Epidermal melanocyte (primary cell): Measurements from ENCODE around the gene RAB31.

Experiments used
- DNase-seq: peaks from one replicate; pipeline ENCODE4 v3.0.0; 2011; ENCODE audit warnings: low spot score; ENCODE audit not compliant: insufficient read length

RAB31 gene

GRCh38 chr18:9860682-9861081, 152.6 kb downstream of the RAB31 start:
- no peak for DNase-seq

- no peak for DNase-seq
These were observed 153.1 kb downstream of the RAB31 start for GRCh38 chr18:9861157-9861556.

- no peak for DNase-seq
These were observed 153.8 kb downstream of the RAB31 start for GRCh38 chr18:9861933-9862332.

GRCh38 chr18:9862686-9863085, 154.6 kb downstream of the RAB31 start:
- no peak for DNase-seq

DNA sequence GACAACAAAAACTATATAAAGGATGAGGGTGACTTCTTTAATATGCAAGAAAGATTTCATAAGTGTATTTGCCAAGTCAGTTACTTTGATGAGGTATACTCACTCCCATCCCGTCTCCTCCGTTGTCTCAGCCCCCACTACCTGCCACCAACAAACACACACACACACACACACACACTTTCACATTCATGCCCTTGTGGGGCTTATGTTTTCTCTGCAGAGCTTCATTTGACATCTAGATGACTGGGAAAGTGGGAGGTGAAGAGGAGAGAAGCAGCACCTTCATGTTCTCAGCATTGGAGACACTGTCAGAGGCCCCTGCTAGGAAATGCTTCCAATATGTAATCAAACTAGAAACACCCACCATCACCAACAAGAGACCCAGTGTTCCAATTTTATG, 155.2 kb downstream of the RAB31 start:
- no peak for DNase-seq

DNA sequence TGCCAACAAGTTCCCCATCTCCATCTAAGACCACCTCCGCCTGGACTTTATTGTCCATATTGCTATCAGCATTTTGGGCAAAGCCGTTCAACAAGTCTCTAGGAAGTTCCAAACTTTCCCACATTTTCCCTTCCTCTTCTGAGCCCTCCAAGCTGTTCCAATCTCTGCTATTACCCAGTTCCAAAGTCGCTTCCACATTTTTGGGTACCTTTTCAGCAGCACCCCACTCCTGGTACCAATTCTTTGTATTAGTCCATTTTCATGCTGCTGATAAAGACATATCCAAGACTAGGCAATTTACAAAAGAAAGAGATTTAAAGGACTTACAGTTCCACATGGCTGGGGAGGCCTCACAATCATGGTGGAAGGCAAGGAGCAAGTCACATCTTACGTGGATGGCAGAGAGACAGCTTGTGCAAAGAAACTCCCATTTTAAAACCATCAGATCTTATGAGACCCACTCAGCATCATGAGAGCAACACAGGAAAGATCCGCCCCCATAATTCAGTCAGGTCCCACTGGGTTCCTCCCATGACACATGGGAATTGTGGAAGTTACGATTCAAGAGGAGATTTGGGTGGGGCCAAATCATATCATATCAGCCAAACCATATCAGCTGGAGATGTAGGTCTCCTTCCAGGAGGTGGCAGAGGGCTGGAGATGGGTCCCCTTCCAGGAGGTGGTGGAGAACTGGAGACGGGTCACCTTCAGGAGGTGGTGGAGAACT, 157.8 kb downstream of the RAB31 start:
- DNase-seq = no peak

- no peak for DNase-seq
These were observed 158.5 kb downstream of the RAB31 start for GRCh38 chr18:9866627-9867026.

- no peak for DNase-seq
These were observed 159.0 kb downstream of the RAB31 start for GRCh38 chr18:9867071-9867594.

DNA sequence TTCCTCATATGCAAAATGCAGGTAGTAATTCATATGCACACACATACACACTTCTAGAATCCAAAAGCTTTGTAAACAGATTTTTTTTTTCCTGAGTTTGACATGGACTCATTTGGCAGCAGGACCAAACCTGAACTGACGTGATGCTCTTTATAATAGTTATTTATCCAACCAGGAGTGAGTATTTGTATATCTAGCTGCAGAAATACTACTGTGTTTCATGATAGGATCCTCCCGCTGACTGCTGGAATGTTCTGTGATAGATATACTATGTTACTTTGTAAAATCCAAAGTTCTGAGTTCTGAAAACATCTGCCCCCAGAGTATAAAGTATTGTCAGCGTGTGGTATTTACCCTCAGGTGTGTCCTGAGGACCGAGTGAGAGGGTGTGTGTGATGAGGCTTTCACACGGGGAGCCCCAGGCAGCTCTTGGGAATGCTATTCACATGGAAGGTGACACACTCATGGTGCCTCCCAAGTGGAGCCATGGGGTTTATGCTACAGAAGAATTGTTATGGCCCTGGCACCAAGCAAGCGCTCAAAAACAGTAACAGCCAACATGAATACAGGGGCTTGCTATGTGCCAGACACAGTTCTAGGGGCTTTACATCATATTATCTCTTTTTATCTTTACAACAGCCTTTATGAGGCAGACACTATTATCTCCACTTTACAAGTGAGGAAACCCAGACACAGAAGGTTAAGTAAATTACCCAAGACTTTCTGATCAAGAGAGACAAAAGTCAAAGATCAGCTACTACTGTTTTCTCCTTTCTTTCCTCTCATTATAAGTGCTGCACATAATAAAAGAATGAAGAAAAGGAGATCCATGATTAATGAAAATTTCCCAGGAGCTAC, 161.0 kb downstream of the RAB31 start:
- DNase-seq = no peak

- DNase-seq = no peak
These were observed 161.8 kb downstream of the RAB31 start for GRCh38 chr18:9869715-9870430.

DNA sequence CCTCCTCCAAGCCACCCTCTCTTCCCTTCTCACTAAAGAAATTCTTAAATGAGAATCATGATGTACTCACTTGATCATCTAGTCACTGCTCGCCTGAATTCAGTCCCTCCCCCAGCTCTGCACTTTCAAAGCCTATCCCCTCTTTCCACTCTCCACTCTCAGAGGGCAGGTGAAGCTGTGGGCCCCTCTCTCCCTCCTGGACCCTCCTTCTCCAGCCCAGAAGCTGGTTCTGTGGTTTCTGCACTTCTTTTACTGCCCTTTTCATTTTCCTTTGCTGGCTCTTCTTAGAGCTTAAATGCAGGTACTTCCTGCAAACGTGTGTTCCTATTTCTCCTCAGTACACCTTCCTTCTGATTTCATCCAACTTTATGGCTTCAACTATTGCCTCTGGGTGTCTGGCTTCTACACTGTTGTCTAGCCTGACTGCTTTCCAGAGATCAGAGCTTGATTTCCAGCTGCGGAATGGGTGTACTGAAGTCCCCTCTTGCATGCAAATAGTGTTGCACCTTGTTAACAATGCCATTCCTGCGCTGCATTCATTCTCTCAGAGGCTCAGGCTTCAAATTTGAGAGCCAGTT, 162.4 kb downstream of the RAB31 start:
- DNase-seq = no peak

- DNase-seq = no peak
These were observed 163.2 kb downstream of the RAB31 start for GRCh38 chr18:9871244-9871746.

DNA sequence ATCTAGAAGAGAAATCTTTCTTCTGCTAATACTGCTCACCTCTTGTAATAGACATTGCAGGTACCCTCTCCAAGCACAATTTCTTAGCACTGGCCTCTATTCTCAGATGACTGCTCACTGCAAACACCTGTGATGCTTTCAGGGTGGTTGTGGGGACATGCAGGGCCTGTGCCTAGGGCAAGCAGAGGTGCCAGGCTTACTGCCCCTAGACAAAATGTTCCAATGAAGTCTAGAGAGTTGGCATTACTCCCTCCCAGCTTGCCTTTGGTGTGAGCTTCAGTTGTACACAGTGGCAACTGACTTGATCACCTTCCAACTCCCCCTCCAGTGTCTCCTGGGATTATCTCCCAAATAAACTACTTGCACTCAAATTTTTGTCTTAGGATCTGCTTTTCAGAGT, 164.7 kb downstream of the RAB31 start:
- no peak for DNase-seq

- DNase-seq = no peak
These were observed 166.6 kb downstream of the RAB31 start for GRCh38 chr18:9874728-9875127.

- no peak for DNase-seq
These were observed 168.2 kb downstream of the RAB31 start for GRCh38 chr18:9876212-9876866.

- DNase-seq = no peak
These were observed 169.0 kb downstream of the RAB31 start for GRCh38 chr18:9876867-9877654.

DNA sequence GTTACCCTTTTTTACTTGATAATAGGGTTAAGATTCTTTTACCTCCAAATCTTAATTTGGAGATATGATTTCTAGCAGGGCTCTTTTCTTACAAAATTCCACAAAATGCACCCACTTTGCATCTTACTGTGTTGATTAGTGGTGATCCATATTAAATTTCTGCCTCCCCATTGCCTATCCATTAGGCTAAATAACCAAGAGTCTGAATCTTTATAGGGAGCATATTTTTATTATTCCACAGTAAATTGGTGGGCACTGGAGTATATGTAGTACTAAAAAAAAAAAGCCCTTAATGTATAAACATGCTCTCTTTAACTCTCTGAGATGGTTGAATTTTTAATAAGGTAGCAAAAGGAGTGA, 169.5 kb downstream of the RAB31 start:
- DNase-seq = no peak

DNA sequence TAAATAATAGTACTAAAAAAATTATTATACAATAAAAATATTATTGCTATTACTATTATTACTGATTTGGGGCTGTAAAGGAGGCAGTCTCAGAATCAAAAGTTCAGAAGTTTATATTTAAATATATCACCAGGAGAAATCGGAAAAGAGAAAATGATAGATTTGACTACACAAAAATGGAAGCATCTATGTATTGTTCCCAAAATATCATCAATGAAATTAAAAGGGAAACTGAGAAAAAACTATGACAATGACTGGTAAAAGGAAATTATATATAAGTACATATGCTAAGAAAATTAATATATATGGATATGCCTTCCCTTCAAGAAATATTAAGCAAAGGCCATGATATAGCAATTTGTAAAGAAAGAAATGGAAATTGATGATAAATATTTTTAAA, 170.0 kb downstream of the RAB31 start:
- no peak for DNase-seq

GRCh38 chr18:9878783-9879242, 170.7 kb downstream of the RAB31 start:
- DNase-seq = no peak

DNA sequence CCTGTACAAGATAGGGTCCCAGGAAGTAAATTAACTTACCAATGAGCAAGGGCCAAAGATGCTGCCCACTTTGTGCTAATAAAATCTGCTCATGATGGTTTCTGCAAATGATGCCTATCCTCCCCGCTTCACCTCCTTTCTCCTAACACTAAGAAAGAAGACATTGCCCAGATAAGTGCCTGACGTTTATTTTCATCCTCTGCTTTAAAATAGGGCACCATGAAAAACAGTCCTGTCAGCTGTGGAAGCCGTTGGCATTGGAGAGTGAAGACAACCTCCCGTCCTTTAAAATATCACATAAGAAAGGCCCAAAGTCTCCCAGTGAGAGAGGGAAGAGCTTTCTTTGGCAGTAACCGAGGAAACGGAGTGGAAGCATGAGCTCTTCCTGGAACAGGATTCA, 176.0 kb downstream of the RAB31 start:
- DNase-seq = no peak
